Activated CD8-positive, alpha-beta memory T cell treated with anti-CD3 and anti-CD28 coated beads for 24 hours (primary cell): ENCODE data around the gene BCL11B.

Experiments used
- DNase-seq: peaks from one replicate; pipeline ENCODE4 v3.0.0-alpha.2; 2020

The BCL11B gene

DNA sequence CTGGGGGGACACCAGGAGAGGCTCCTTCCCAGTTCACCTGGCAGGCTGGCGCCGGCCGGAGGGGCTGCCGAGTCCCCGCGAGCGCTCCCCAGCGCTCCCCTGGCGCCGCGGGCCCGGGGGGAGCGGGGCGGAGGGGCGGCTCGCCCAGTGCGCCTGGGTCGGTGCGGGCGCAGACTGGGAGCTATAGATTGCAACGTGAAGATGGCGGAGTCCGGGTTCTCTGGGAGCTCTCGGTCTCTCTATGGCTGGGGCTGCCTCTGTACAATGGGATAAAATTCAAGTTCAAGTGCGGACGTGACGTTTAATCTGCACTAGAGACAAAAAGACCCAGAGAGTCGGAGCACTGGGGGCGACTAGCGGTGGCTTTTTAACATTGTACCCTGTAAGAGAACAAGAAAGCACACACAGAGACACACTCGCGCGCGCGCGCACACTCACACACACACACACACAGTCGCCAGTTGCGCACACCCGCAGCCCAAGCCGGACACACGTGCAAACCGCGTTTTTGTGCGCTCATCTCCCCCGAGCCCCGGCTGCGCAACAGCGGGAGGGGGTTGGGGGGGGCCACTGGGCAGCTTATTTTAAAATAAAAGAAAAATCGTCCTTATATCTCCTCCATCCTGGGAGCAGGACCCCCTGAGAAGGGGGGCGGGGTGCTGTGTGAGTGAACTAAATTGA lies at the start of gene BCL11B:
TSS of gene BCL11B (minus strand) at position 247 of the 681 bp plus-strand sequence. CDS start 979 bp downstream, outside the sequence.
- peak; percentile 93 for DNase-seq

DNA sequence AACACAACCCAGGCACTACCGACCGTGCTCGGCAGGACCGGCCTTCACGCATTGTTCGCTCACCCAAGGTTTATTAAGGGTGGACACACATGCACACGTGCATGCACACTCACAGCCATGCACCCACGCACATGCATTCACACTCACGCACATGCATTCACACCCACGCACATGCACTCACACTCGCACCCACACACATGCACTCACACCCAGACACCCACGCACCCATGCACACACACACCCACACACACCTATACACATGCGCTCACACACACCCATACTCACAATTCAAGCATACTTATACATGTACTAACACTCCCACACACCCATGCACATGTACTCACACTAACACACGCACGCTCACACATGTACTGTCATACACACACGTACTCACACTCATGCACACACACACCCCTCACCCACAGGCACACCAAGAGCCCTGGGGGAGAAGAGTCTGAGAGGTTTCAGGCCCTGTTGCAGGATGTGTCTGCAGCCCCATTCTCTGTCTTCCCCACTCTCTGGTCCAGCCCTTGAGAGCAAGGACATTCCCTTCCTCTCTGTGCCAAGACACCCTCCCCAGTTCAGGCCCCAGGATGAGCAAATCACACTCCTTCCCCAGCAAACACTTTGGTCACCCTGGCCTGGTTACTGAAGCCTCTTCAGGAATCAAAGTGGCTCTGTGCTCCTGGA lies 49.4 kb upstream of the BCL11B start:
- no peak for DNase-seq

- DNase-seq = no peak
Measured at GRCh38 chr14:99320621-99321235, 48.7 kb upstream of the BCL11B start.

- peak; percentile 90 for DNase-seq
Measured at GRCh38 chr14:99320105-99320572, 48.1 kb upstream of the BCL11B start.

- no peak for DNase-seq
Measured at GRCh38 chr14:99318959-99319295, 46.9 kb upstream of the BCL11B start.

- DNase-seq = no peak
Measured at GRCh38 chr14:99318091-99318958, 46.3 kb upstream of the BCL11B start.

DNA sequence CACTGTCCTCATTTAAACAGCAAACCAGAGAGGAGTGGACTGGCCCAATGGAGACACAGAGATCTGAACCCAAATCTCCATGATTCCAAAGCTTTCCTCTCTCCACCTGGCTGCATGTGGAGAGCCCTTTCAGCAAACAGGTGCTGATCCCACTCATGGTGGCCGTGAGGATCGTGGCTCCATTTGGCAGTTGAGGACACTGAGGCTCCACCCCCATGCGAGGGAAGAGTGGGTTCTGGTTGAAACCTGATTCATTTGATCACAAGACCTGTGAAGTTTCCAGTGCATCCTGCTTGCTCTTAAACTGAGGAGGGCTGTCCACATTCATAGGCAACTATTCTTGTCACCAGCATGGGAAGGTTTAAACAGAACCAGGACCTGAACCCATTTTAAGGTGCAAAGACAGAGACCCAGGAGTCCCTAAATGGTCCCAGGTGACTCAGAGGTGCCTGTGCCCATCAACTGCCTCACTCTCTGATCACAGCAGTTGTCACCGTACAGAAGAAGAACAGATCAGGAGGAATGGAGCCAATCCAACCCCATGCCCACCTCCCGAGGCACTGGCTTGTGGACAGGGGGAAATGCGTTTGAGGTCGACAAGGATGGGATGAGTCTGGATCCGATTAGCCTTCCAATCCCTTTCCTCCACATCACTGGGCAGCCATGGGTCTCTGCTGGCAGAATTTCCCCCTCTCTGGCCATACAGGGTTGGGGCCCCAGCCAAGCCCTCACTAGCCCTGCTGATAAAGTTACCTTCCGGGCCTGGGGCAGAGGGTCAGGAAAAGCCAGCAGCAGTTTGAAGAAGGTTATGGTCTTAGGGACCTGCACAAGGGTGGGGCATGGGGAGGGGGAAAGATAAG lies 45.5 kb upstream of the BCL11B start:
- no peak for DNase-seq

DNA sequence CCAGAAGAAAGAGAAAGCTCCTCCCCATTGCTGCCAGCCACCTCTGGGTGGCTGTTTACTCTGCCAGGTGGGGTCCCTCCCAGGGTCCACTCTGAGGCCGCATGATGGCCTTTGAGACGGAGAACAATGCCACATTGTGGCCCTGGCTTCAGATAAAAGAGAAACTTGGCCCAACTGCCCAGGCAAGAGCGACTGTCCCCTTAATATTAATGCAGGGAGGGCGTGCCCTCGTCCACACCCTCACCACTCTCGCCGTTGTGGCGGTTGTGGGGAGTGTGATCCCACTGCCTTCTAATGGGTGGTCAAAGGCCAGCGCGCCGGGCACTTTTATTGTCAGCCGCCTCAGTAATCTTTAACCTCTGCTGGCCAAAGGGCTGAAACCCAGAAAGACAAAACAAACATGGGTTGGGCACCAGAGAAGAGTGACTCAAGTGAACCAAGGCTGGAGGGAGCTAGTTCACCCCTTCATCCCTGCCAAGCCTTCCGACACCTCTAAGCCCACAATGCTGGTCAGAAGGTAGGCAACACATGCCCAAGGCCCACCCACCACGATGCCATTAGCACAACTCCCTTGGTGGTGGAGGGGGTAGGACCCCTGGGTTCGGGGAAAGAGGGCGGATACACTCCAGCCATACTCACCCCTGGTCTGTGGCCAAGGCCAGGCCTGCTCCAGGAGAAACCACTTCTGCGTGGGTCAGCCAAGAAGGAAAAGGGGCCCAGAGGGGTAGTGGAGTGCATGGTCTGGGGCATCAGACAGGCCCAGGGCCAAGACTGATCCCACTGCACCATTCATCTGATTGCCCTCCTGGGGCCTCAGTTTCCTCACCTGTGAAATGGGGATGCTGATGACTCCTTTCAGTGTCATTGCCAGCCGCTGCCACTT lies 44.5 kb upstream of the BCL11B start:
- no peak for DNase-seq

DNA sequence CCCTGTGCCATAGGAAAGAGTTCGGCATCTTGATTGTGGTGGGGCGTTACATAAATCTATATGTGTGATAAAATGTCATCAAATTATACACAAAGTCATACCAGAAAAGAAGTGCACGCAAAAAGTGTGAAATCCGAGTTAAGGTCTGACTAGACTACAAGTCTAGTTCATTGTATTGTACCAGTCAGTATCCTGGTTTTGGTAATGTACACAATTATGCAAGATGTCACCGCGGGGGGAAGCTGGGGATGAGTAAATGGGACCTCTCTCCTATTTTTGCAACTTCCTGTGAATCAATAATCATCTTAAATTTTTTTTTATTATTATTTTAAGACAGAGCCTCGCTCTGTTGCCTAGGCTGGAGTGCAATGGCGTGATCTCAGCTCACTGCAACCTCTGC lies 43.2 kb upstream of the BCL11B start:
- DNase-seq = no peak

GRCh38 chr14:99314623-99315022 lies 42.6 kb upstream of the BCL11B start:
- DNase-seq = no peak

DNA sequence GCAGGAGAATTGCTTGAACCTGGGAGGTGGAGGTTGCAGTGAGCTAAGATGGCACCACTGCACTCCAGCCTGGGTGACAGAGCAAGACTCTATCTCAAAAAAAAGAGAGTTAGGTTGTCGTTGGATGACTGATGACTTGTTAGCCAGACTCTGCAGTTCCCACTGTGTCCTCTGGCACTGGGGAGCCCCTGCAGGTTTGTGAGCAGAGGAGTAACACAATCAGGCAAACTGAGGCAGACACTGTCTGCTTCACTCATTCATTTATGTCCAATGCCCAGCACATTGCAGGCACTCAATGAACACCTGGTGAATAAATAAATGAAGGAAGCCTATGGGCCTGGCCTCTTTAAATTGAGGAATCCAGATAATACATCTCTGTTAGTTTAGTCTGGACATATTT lies 41.2 kb upstream of the BCL11B start:
- DNase-seq = no peak

DNA sequence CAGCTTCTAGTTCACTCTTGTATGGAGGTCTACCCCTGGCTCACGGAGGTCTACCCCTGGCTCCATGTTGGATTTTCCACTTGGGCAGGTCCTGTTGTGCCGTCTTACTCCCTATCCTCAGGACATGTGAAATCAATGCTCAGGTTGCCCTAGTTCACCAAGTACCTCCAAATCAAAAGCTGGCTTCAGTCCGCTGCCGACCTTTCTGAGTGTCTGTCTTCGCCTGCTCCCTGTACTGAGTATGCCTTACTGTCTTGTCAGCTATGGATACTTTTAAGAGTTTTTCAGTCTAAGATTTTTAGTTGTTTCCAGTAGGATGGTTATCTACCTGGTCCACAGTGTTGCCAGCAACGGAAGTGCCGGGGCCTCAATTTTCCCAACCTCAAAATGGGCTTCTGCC lies 40.1 kb upstream of the BCL11B start:
- no peak for DNase-seq

- DNase-seq = no peak
Measured at GRCh38 chr14:99309220-99309766, 37.3 kb upstream of the BCL11B start.

GRCh38 chr14:99304208-99304607 lies 32.2 kb upstream of the BCL11B start:
- DNase-seq = no peak

GRCh38 chr14:99300190-99300589 lies 28.2 kb upstream of the BCL11B start:
- no peak for DNase-seq

DNA sequence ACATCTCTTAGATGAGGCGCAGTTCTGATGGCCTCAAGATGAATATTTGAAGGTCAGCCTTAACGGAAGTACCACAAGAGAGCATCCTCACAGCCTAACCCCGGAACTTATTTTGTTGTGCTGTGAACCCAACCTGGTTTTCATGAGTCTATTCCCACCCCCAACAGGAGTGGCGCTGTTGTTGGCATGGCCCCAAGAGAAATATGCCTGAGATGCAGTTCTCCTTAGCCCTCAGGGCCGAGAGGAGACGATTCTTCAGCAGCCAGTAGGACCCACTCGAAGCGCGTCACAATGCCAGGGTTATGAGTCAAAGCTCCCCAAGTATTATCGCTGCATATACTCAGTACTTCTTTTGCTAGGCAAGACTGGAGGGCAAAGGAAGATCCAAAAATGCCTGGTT lies 24.5 kb upstream of the BCL11B start:
- no peak for DNase-seq

- no peak for DNase-seq
Measured at GRCh38 chr14:99289394-99290189, 17.6 kb upstream of the BCL11B start.

- no peak for DNase-seq
Measured at GRCh38 chr14:99288948-99289347, 17.0 kb upstream of the BCL11B start.

GRCh38 chr14:99287269-99287942 lies 15.4 kb upstream of the BCL11B start:
- DNase-seq = peak; percentile 71
